H1 (cell line): ENCODE data around the gene FXYD3. TPM values are rescaled to one million over a fixed set of nuclear protein-coding genes. Genes with fewer than 3 reads are reported as not detected.

ENCODE experiments used
- CTCF ChIA-PET: fragments of 300-600 bp; sonication (Branson Sonifier 250); formaldehyde crosslinking; loops from one replicate; lab custom pipeline; 2021; ENCODE audit not compliant: partially characterized antibody; lab: Charles Lee
- POLR2A ChIA-PET: fragments of 300-600 bp; sonication (Branson Sonifier 250); formaldehyde crosslinking; loops from one replicate; lab custom pipeline; 2021; ENCODE audit warnings: inconsistent platforms; ENCODE audit not compliant: partially characterized antibody; lab: Charles Lee
- DNase-seq, 2 experiments: peaks; one replicate each; pipeline versions ENCODE4 v3.0.0 to v3.0.0-alpha.2; 2010 to 2022; ENCODE audit warnings: low spot score in 2 of 2, low read depth in 1 of 2, mixed read lengths in 1 of 2
- FAIRE-seq: peaks from 2 replicates; lab custom pipeline; 2011; peaks lifted over from hg19 to GRCh38; lab: Jason Lieb, UNC
- H2AFZ ChIP-seq: 2 replicates; pipeline ENCODE4 v1.8.1; 2012; ENCODE audit warnings: low read length, inconsistent platforms
- H2AK5ac ChIP-seq: 2 replicates; pipeline ENCODE4 v1.6.1; 2013; ENCODE audit warnings: low read depth, low read length
- H2BK120ac ChIP-seq: replicated peaks from 2 replicates; pipeline ENCODE3; 2013; ENCODE audit warnings: low read depth, low read length, inconsistent platforms
- H2BK12ac ChIP-seq: 2 replicates; pipeline ENCODE4 v1.6.1; 2013; ENCODE audit warnings: low read depth, low read length
- H2BK15ac ChIP-seq: 2 replicates; pipeline ENCODE4 v1.6.1; 2013; ENCODE audit warnings: low read length
- H2BK20ac ChIP-seq: 2 replicates; pipeline ENCODE4 v1.6.1; 2013; ENCODE audit warnings: low read length
- H2BK5ac ChIP-seq: 2 replicates; pipeline ENCODE4 v1.6.1; 2013; ENCODE audit warnings: low read depth, low read length
- H3K14ac ChIP-seq: 2 replicates; pipeline ENCODE4 v1.6.1; 2013; ENCODE audit warnings: inconsistent platforms; ENCODE audit not compliant: insufficient read length
- H3K18ac ChIP-seq: 2 replicates; pipeline ENCODE4 v1.6.1; 2013; ENCODE audit warnings: low read length; ENCODE audit errors: extremely low read depth
- H3K23ac ChIP-seq: 2 replicates; pipeline ENCODE4 v1.6.1; 2013; ENCODE audit warnings: inconsistent platforms; ENCODE audit not compliant: insufficient read length
- H3K23me2 ChIP-seq: 2 replicates; pipeline ENCODE4 v1.6.1; 2013; ENCODE audit warnings: low read depth, low read length
- H3K27ac ChIP-seq: 2 replicates; pipeline ENCODE4 v1.6.1; 2011; ENCODE audit warnings: low read depth, low read length, inconsistent platforms
- H3K27me3 ChIP-seq, 4 experiments: replicated peaks in 1 of 4; 1 replicate in 1 of 4; 2 replicates in 3 of 4; pipeline versions ENCODE4 v1.6.1 to v1.8.1; 2011 to 2013; ENCODE audit warnings: low read length in 3 of 4, mild to moderate bottlenecking in 3 of 4, inconsistent platforms in 2 of 4, mixed read lengths in 2 of 4, moderate library complexity in 1 of 4; ENCODE audit not compliant: control insufficient read depth in 3 of 4, insufficient read depth in 3 of 4; ENCODE audit errors: extremely low read depth in 1 of 4
- H3K36me3 ChIP-seq, 4 experiments: 2 replicates each; pipeline versions ENCODE4 v1.6.1 to v1.8.1; 2011 to 2013; ENCODE audit warnings: mild to moderate bottlenecking in 4 of 4, low read length in 3 of 4, moderate library complexity in 2 of 4, control low read depth in 1 of 4, inconsistent platforms in 1 of 4; ENCODE audit not compliant: insufficient read depth in 4 of 4, control insufficient read depth in 2 of 4
- H3K4ac ChIP-seq: replicated peaks from 2 replicates; pipeline ENCODE3; 2013; ENCODE audit warnings: low read length, low read depth, mixed read lengths, inconsistent platforms; ENCODE audit not compliant: insufficient read length
- H3K4me1 ChIP-seq, 4 experiments: replicated peaks in 1 of 4; 1 replicate in 1 of 4; 2 replicates in 3 of 4; pipeline versions ENCODE4 v1.6.1 to v1.8.1; 2011 to 2013; ENCODE audit warnings: low read length in 3 of 4, inconsistent platforms in 2 of 4, mixed read lengths in 1 of 4; ENCODE audit not compliant: insufficient read depth in 4 of 4, control insufficient read depth in 3 of 4
- H3K4me2 ChIP-seq, 2 experiments: 2 replicates each; pipeline versions ENCODE4 v1.6.1 to v1.8.1; 2011 to 2013; ENCODE audit warnings: low read depth in 2 of 2, low read length in 2 of 2, control low read depth in 1 of 2, inconsistent platforms in 1 of 2, mild to moderate bottlenecking in 1 of 2; ENCODE audit not compliant: insufficient read depth in 1 of 2
- H3K4me3 ChIP-seq, 4 experiments: fragments of 200-600, 300-600 bp in 1 of 4; sonication (generic), shearing (Covaris generic), sonication (Bioruptor Twin) in 1 of 4; 2 replicates each; pipeline versions ENCODE4 v1.5.1 to v1.8.1; 2011 to 2016; ENCODE audit warnings: low read length in 4 of 4, low read depth in 3 of 4, control low read depth in 2 of 4, inconsistent platforms in 2 of 4, mild to moderate bottlenecking in 2 of 4, mixed read lengths in 1 of 4, moderate library complexity in 1 of 4; ENCODE audit not compliant: insufficient read depth in 2 of 4; ENCODE audit errors: extremely low read depth in 1 of 4
- H3K56ac ChIP-seq: replicated peaks from 2 replicates; pipeline ENCODE3; 2013; ENCODE audit warnings: low read depth, mild to moderate bottlenecking, mixed read lengths, low read length, inconsistent platforms; ENCODE audit not compliant: insufficient read length
- H3K79me1 ChIP-seq: 2 replicates; pipeline ENCODE4 v1.6.1; 2013; ENCODE audit warnings: low read depth, low read length, control low read depth
- H3K79me2 ChIP-seq, 2 experiments: 2 replicates each; pipeline versions ENCODE4 v1.6.1 to v1.8.1; 2012 to 2013; ENCODE audit warnings: low read length in 2 of 2, mild to moderate bottlenecking in 2 of 2, inconsistent platforms in 1 of 2; ENCODE audit not compliant: insufficient read depth in 2 of 2, control insufficient read depth in 1 of 2
- H3K9ac ChIP-seq, 4 experiments: replicated peaks in 1 of 4; 1 replicate in 1 of 4; 2 replicates in 3 of 4; pipeline versions ENCODE4 v1.6.1 to v1.8.1; 2011 to 2013; ENCODE audit warnings: low read depth in 3 of 4, low read length in 3 of 4, control low read depth in 2 of 4, mild to moderate bottlenecking in 2 of 4, moderate library complexity in 2 of 4, inconsistent platforms in 1 of 4; ENCODE audit errors: extremely low read depth in 1 of 4
- H3K9me3 ChIP-seq, 2 experiments: 2 replicates each; pipeline versions ENCODE4 v1.6.1 to v1.8.1; 2012 to 2013; ENCODE audit warnings: mild to moderate bottlenecking in 2 of 2, moderate library complexity in 2 of 2, control low read depth in 1 of 2, inconsistent platforms in 1 of 2, low read depth in 1 of 2, low read length in 1 of 2, mixed read lengths in 1 of 2; ENCODE audit not compliant: insufficient read depth in 2 of 2
- H4K20me1 ChIP-seq, 2 experiments: replicated peaks in 1 of 2; 2 replicates each; pipeline versions ENCODE3 to v1.8.1; 2011 to 2013; ENCODE audit warnings: inconsistent platforms in 2 of 2, low read length in 2 of 2, mild to moderate bottlenecking in 1 of 2; ENCODE audit not compliant: insufficient read depth in 2 of 2, control insufficient read depth in 1 of 2
- H4K5ac ChIP-seq: 2 replicates; pipeline ENCODE4 v1.6.1; 2013; ENCODE audit warnings: low read length, low read depth, mixed read lengths, inconsistent platforms; ENCODE audit not compliant: insufficient read length
- H4K8ac ChIP-seq: 2 replicates; pipeline ENCODE4 v1.8.0; 2013; ENCODE audit warnings: mild to moderate bottlenecking, moderate library complexity, low read length, inconsistent platforms; ENCODE audit not compliant: insufficient read depth; ENCODE audit errors: extremely low read depth
- H4K91ac ChIP-seq: replicated peaks from 2 replicates; pipeline ENCODE3; 2013; ENCODE audit warnings: low read length, mixed read lengths, inconsistent platforms; ENCODE audit not compliant: insufficient read length
- CBX8 ChIP-seq: fragments of 300-800, 300-1000 bp; sonication (generic); IDR thresholded peaks from 2 replicates; pipeline ENCODE4 v1.7.1; 2016; ENCODE audit warnings: low read depth, low read length, borderline replicate concordance
- CEBPB ChIP-seq: IDR thresholded peaks from 2 replicates; pipeline ENCODE4 v1.6.1; 2012; ENCODE audit warnings: low read depth, low read length
- CHD2 ChIP-seq: IDR thresholded peaks from 2 replicates; pipeline ENCODE4 v1.6.1; 2012; ENCODE audit warnings: low read length, improper control_type of control experiment
- TEAD4 ChIP-seq: IDR thresholded peaks from 2 replicates; pipeline ENCODE4 v1.6.1; 2012; ENCODE audit warnings: low read depth, low read length, inconsistent platforms, mixed read lengths
- whole genome bisulfite sequencing, 2 experiments: shearing (Covaris generic) in 1 of 2; methylation state at CpG; one replicate each; pipeline versions ENCODE4 v1.1.6 to v1.1.7; 2013 to 2015; ENCODE audit warnings: low lambda C conversion rate in 2 of 2, mixed read lengths in 2 of 2, inconsistent platforms in 1 of 2, low coverage in 1 of 2, missing lambda C conversion rate in 1 of 2; ENCODE audit not compliant: insufficient replicate concordance in 2 of 2, insufficient coverage in 1 of 2, insufficient read length in 1 of 2; ENCODE audit errors: extremely low coverage in 1 of 2, missing lambda C conversion rate in 1 of 2; 5-methylcytosine and 5-hydroxymethylcytosine counted together
- polyA plus RNA-seq, 7 experiments: library from polyadenylated mRNA; depleted of rRNA in 3 of 7; stranded (reverse) in 5 of 7; unstranded in 2 of 7; fragments of >200 nt in 5 of 7; fragments of 200-250 nt in 2 of 7; gene quantifications; 1 replicate in 5 of 7; 2 replicates in 1 of 7; 4 replicates in 1 of 7; pipeline versions ENCODE4 v1.2.1 to v1.2.3, GENCODE V29; 2011 to 2013; ENCODE audit warnings: missing spikeins in 2 of 7, mixed read lengths in 2 of 7
- total RNA-seq: library from RNA; stranded (reverse); fragmentation: NEBNext Ultra II Directional; extraction: Animal tissue kit (Norgen Biotek cat#: 25700); gene quantifications from 2 replicates; pipeline ENCODE4 v1.2.1, GENCODE V29; 2021
- TF ChIP-seq, protein P1 (sequence below): IDR thresholded peaks from 2 replicates; pipeline ENCODE4 v1.6.1; 2012; ENCODE audit warnings: inconsistent platforms

FXYD3 gene
- total and polyA plus RNA-seq, 2 of the 8 experiments (the other 6 are each of a cell fraction or from before 2014, with no cell fraction given) = 0.33 TPM; not detected in 1

DNA sequence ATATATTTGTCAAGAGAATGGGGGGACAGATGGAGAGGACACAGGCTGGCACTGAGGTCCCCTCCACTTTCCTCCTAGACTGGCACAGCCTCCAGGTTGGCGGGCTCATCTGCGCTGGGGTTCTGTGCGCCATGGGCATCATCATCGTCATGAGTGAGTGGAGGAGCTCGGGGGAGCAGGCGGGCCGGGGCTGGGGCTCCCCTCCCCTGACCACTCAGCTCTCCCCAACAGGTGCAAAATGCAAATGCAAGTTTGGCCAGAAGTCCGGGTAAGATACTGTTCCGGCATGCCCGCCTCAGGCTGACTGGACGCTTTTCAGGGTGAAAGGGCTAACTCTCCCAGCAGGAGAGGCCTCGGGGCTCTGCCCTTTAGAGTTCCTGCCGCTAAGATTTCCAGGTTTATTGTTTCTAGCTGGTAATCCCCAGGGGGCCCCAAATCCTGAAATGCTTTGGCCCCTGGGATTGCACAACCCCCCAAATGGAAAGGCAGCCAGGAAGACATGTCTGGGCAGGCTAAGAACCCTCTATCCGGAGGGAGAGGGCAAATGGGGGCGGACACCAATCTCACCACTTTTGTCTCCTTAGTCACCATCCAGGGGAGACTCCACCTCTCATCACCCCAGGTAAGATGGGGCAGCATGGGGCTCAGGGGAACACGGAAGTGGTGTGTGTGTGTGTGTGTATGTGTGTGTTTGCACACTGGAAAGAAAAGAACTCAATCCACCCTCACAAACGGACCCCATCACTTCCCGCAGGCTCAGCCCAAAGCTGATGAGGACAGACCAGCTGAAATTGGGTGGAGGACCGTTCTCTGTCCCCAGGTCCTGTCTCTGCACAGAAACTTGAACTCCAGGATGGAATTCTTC, 7.3 kb downstream of the FXYD3 start:
- POLR2A ChIA-PET = interaction anchor here (0.9 to 1.7 kb wide), 6 partner anchors 12 to 147 kb away, joined by 3 to 4 read pairs (median 4); partner anchors contain the start of gene LGI4

More for the DNA sequence above, 7.3 kb downstream of the FXYD3 start:
- peak overlapping the region; percentile 13 for H4K5ac ChIP-seq
- no peak overlapping the region; the same call in 1 of the 2 replicates for H2AK5ac ChIP-seq
- WGBS, 2 experiments = 85% methylated on average over 16 of the region's 19 CpGs; no CpG with 5 or more reads in 1 of the 2 experiments
- H3K18ac ChIP-seq = peak overlapping the region; percentile 80
- peak overlapping the region; percentile 82 for H2BK120ac ChIP-seq
- no peak overlapping the region for H2AFZ ChIP-seq
- peak overlapping the region; percentile 92 for H2BK20ac ChIP-seq
- no peak overlapping the region for H3K9ac ChIP-seq
- peak overlapping the region; percentile 5 for H3K4ac ChIP-seq
- H3K79me1 ChIP-seq = no peaks in the 10 kb centered on the region
- H3K36me3 ChIP-seq = no peaks in the 10 kb centered on the region
- DNase-seq = no peak
- peak overlapping the region in 1 of 2 experiments; percentile 1; a peak in 1 of 4 replicates for H3K4me2 ChIP-seq
- no peaks in the 10 kb centered on the region for H3K9me3 ChIP-seq
- peak overlapping the region; percentile 94 for H4K91ac ChIP-seq
- no peak overlapping the region for H3K14ac ChIP-seq
- H3K27ac ChIP-seq = no peak overlapping the region
- H3K79me2 ChIP-seq = no peaks in the 10 kb centered on the region
- H3K4me1 ChIP-seq = peaks cover 3 to 19% (median 12%) of the 10 kb centered on the region in 4 experiments; a peak in 6 of 7 replicates
- no peak overlapping the region for H3K4me3 ChIP-seq
- no peaks in the 10 kb centered on the region; a peak in 1 of 7 replicates for H3K27me3 ChIP-seq
- no peak overlapping the region for H3K56ac ChIP-seq
- no peaks in the 10 kb centered on the region for H4K20me1 ChIP-seq
- no peak overlapping the region; the same call in 1 of the 2 replicates for H2BK12ac ChIP-seq
- no peaks in the 10 kb centered on the region for H3K23me2 ChIP-seq
- H4K8ac ChIP-seq = no peak overlapping the region; the same call in 1 of the 2 replicates
- H3K23ac ChIP-seq = no peak overlapping the region
- CTCF ChIA-PET = interaction anchor here (1.2 to 4.6 kb wide), 3 partner anchors 8 to 32 kb away, joined by 3 to 41 read pairs (median 11); partner anchors contain the start of genes FXYD3 and LGI4
- TF ChIP-seq CBX8 (no peak), TEAD4 (no peak), CEBPB (peak; percentile 84), CHD2 (no peak)
- TF ChIP-seq, protein P1, sequence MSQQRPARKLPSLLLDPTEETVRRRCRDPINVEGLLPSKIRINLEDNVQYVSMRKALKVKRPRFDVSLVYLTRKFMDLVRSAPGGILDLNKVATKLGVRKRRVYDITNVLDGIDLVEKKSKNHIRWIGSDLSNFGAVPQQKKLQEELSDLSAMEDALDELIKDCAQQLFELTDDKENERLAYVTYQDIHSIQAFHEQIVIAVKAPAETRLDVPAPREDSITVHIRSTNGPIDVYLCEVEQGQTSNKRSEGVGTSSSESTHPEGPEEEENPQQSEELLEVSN = no peak
- FAIRE-seq = no peak
- H2BK15ac ChIP-seq = no peak overlapping the region; the same call in 1 of the 2 replicates
- H2BK5ac ChIP-seq = peak overlapping the region; percentile 64; the same call in 1 of the 2 replicates
